GM12891 (cell line): ENCODE measurements around the gene ANTXR2. TPM values are rescaled to one million over a fixed set of nuclear protein-coding genes. Genes with fewer than 3 reads are reported as not detected.
"Not testable (repeated sequence)": the region's sequence is repeated elsewhere in the genome, so short reads cannot be mapped to it uniquely, and the experiment has no call there.

Experiments used
- DNase-seq: peaks from one replicate; pipeline ENCODE4 v3.0.0; 2011; ENCODE audit warnings: low spot score; ENCODE audit not compliant: insufficient read length
- FAIRE-seq: peaks from 2 replicates; lab custom pipeline; 2011; peaks lifted over from hg19 to GRCh38; lab: Jason Lieb, UNC
- PAX5 ChIP-seq: IDR thresholded peaks from 2 replicates; pipeline ENCODE4 v1.6.1; 2011; ENCODE audit warnings: low read length, moderate library complexity, mild to moderate bottlenecking; ENCODE audit not compliant: insufficient read depth, severe bottlenecking
- POLR2A ChIP-seq: IDR thresholded peaks from 2 replicates; pipeline ENCODE4 v1.6.1; 2011; ENCODE audit warnings: low read depth, low read length, control low read depth
- POLR2AphosphoS5 ChIP-seq: IDR thresholded peaks from 2 replicates; pipeline ENCODE4 v1.6.1; 2011; ENCODE audit warnings: low read depth, low read length, control low read depth
- POU2F2 ChIP-seq: IDR thresholded peaks from 2 replicates; pipeline ENCODE4 v1.6.1; 2011; ENCODE audit warnings: low read depth, mild to moderate bottlenecking, control low read depth, low read length, moderate library complexity
- SPI1 ChIP-seq: IDR thresholded peaks from 2 replicates; pipeline ENCODE4 v1.6.1; 2011; ENCODE audit warnings: low read depth, low read length, control low read depth
- TAF1 ChIP-seq: IDR thresholded peaks from 2 replicates; pipeline ENCODE4 v1.6.1; 2011; ENCODE audit warnings: low read depth, low read length, control low read depth
- polyA plus RNA-seq: library from polyadenylated mRNA; unstranded; fragments of >200 nt; gene quantifications from one replicate; pipeline ENCODE4 v1.2.1, GENCODE V29; 2012; ENCODE audit warnings: low read depth, missing spikeins, inconsistent platforms; ENCODE audit not compliant: missing spikeins

The ANTXR2 gene
- polyA plus RNA-seq: 5.2 TPM

GRCh38 chr4:80072744-80073472 is at the start of gene ANTXR2:
Gene ANTXR2 (minus strand): TSS chr4:80073229. CDS start chr4:80072560, 669 bp downstream.
- TF ChIP-seq SPI1 (no peak), PAX5 (no peak), TAF1 (no peak), POLR2A (no peak), POLR2AphosphoS5 (peak; percentile 66; the same call in 1 of the 2 replicates), POU2F2 (no peak)
- DNase-seq (peak; percentile 50), FAIRE-seq (no peak)

GRCh38 chr4:80121815-80122214 is 48.8 kb upstream of the ANTXR2 start:
- FAIRE-seq: peak; percentile 9
- not testable (repeated sequence) for DNase-seq

GRCh38 chr4:80119620-80120019 is 46.6 kb upstream of the ANTXR2 start:
- not testable (repeated sequence) for FAIRE-seq, DNase-seq

- FAIRE-seq: no peak
- DNase-seq: no peak
- TF ChIP-seq POLR2A: no peak
- no peak for TF ChIP-seq POU2F2
- no peak for TF ChIP-seq PAX5
- TF ChIP-seq SPI1: no peak
- TF ChIP-seq TAF1: no peak
- TF ChIP-seq POLR2AphosphoS5: no peak
These were observed 43.5 kb upstream of the ANTXR2 start for GRCh38 chr4:80116516-80116915.

- TF ChIP-seq POU2F2 (no peak), POLR2AphosphoS5 (no peak), TAF1 (no peak), PAX5 (no peak), POLR2A (no peak), SPI1 (no peak)
- FAIRE-seq (no peak), DNase-seq (no peak)
These were observed 42.5 kb upstream of the ANTXR2 start for GRCh38 chr4:80115368-80116181.

GRCh38 chr4:80114732-80115265 is 41.8 kb upstream of the ANTXR2 start:
- TF ChIP-seq PAX5: no peak
- no peak for TF ChIP-seq POU2F2
- TF ChIP-seq TAF1: no peak
- no peak for TF ChIP-seq POLR2A
- TF ChIP-seq SPI1: no peak
- no peak for TF ChIP-seq POLR2AphosphoS5
- DNase-seq (no peak), FAIRE-seq (no peak)

- no peak for TF ChIP-seq POU2F2
- no peak for TF ChIP-seq SPI1
- no peak for TF ChIP-seq TAF1
- TF ChIP-seq POLR2A: no peak
- no peak for TF ChIP-seq POLR2AphosphoS5
- no peak for TF ChIP-seq PAX5
- DNase-seq (no peak), FAIRE-seq (no peak)
These were observed 40.6 kb upstream of the ANTXR2 start for GRCh38 chr4:80113615-80114014.

- DNase-seq (no peak), FAIRE-seq (no peak)
- TF ChIP-seq POU2F2 (no peak), POLR2AphosphoS5 (no peak), PAX5 (no peak), SPI1 (no peak), TAF1 (no peak), POLR2A (no peak)
These were observed 39.2 kb upstream of the ANTXR2 start for GRCh38 chr4:80112236-80112635.

GRCh38 chr4:80111276-80111675 is 38.2 kb upstream of the ANTXR2 start:
- no peak for FAIRE-seq
- TF ChIP-seq PAX5 (no peak), POLR2A (no peak), TAF1 (no peak), POU2F2 (no peak), POLR2AphosphoS5 (no peak), SPI1 (no peak)
- no peak for DNase-seq

- no peak for DNase-seq
- TF ChIP-seq POU2F2 (no peak), POLR2AphosphoS5 (no peak), PAX5 (no peak), TAF1 (no peak), POLR2A (no peak), SPI1 (no peak)
- no peak for FAIRE-seq
These were observed 34.3 kb upstream of the ANTXR2 start for GRCh38 chr4:80107374-80107773.
